Measurements from ENCODE around the gene F2.

F2 gene

DNA sequence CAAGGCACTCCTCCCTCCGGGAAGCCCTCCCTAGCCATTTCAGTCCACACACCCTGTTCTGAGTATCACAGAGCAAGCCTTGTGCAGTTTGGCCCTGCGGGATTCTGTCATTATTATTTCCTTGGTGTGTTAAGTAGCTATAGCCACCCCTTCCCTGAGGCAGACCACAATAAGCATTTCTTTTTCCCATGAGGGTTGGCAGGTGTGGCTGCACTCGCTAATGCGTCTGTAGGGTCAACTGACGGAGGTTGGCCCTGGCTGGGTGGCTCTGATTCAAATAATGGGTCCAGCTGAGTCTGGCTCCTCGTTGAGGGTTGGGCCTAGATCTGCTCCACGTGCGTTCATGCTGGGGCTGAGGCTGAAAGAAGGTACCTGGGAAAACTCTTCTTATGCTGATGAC is 5.1 kb downstream of the F2 start:
- no peak for TF ChIP-seq CTCF (IDR thresholded peaks at IDR 0.05; ENCODE audit: low read depth, low read length, missing control alignments)
- Histone ChIP-seq H3K27me3 (replicated peaks) (no peaks in the 10 kb centered on the region), H3K27ac (no peak overlapping the region), H3K36me3 (replicated peaks) (no peaks in the 10 kb centered on the region), H3K4me3 (ENCODE audit: low read depth, low read length) (no peak overlapping the region)
- no peak for DNase-seq
- in situ Hi-C loops (cut with HindIII; ENCODE audit: low pct_ligation_motif_present, low sequenced_read_pairs) = no loop called here

DNA sequence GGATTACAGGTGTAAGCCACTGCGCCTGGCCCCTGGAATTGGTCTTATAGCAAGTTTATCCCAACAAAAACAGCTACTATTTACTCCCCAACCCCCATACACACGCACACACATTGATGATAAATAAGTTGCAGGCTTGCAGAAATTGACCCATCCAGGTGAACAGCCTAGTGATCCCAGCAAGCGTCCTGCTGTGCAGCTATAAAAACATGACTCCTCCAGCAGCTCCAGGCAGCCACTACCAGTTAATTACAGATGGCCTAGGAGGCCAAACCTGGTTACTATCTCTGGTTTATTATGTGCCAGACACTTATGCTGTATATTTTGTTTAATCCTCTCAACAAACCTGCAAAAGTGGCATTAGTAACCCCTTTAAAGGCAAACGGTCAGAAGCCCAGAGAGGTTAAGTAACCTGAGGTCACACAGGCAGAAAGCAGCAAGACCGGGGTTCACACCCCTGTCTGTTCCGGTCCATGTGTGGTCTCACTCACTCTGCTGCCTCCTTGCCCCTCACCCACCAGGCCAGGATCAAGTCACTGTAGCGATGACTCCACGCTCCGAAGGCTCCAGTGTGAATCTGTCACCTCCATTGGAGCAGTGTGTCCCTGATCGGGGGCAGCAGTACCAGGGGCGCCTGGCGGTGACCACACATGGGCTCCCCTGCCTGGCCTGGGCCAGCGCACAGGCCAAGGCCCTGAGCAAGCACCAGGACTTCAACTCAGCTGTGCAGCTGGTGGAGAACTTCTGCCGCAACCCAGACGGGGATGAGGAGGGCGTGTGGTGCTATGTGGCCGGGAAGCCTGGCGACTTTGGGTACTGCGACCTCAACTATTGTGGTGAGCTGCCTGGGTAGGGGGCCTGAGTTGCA is 6.6 kb downstream of the F2 start:
- Histone ChIP-seq H3K27ac (no peak overlapping the region), H3K4me3 (ENCODE audit: low read depth, low read length) (no peak overlapping the region), H3K27me3 (replicated peaks) (no peaks in the 10 kb centered on the region), H3K36me3 (replicated peaks) (no peaks in the 10 kb centered on the region)
- no peak for TF ChIP-seq CTCF (IDR thresholded peaks at IDR 0.05; ENCODE audit: low read depth, low read length, missing control alignments)
- in situ Hi-C loops (cut with HindIII; ENCODE audit: low pct_ligation_motif_present, low sequenced_read_pairs) = no loop called here
- DNase-seq = no peak

- in situ Hi-C loops (cut with HindIII; ENCODE audit: low pct_ligation_motif_present, low sequenced_read_pairs) = no loop called here
- Histone ChIP-seq H3K36me3 (replicated peaks) (no peaks in the 10 kb centered on the region), H3K27me3 (replicated peaks) (no peaks in the 10 kb centered on the region), H3K4me3 (ENCODE audit: low read depth, low read length) (no peak overlapping the region), H3K27ac (no peak overlapping the region)
- no peak for TF ChIP-seq CTCF (IDR thresholded peaks at IDR 0.05; ENCODE audit: low read depth, low read length, missing control alignments)
- DNase-seq = no peak
Observed at GRCh38 chr11:46726206-46726862, 7.3 kb downstream of the F2 start.

- H3K36me3 ChIP-seq (replicated peaks) = no peaks in the 10 kb centered on the region
- no peak overlapping the region for H3K4me3 ChIP-seq (ENCODE audit: low read depth, low read length)
- TF ChIP-seq CTCF (IDR thresholded peaks at IDR 0.05; ENCODE audit: low read depth, low read length, missing control alignments) = no peak
- DNase-seq = no peak
- no peak overlapping the region for H3K27ac ChIP-seq
- H3K27me3 ChIP-seq (replicated peaks) = no peaks in the 10 kb centered on the region
- in situ Hi-C loops (cut with HindIII; ENCODE audit: low pct_ligation_motif_present, low sequenced_read_pairs) = no loop called here
Observed at GRCh38 chr11:46727952-46728658, 9.1 kb downstream of the F2 start.

DNA sequence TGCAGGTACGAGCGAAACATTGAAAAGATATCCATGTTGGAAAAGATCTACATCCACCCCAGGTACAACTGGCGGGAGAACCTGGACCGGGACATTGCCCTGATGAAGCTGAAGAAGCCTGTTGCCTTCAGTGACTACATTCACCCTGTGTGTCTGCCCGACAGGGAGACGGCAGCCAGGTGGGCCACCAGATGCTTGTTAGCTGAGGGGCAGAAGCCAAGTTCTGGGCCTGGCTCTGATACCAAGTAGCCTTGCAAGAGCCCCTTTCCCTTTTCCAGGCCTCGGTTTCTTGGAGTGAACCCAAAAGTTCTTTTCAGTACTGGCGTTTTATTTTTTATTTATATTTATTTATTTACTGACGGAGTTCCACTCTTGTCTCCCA is 9.6 kb downstream of the F2 start:
- in situ Hi-C loops (cut with HindIII; ENCODE audit: low pct_ligation_motif_present, low sequenced_read_pairs) = no loop called here
- Histone ChIP-seq H3K4me3 (ENCODE audit: low read depth, low read length) (no peak overlapping the region), H3K36me3 (replicated peaks) (no peaks in the 10 kb centered on the region), H3K27me3 (replicated peaks) (no peaks in the 10 kb centered on the region), H3K27ac (no peak overlapping the region)
- no peak for TF ChIP-seq CTCF (IDR thresholded peaks at IDR 0.05; ENCODE audit: low read depth, low read length, missing control alignments)
- DNase-seq = no peak

Measured in brain microvascular endothelial cell (primary cell).